GM12892 (cell line): ENCODE measurements around the gene PREX1.
A peak's percentile ranks its signal among the peaks of the same experiment; 100 is the strongest.

Experiments
- DNase-seq: peaks from one replicate; pipeline ENCODE4 v3.0.0; 2011; ENCODE audit not compliant: insufficient read length
- FAIRE-seq: peaks from 2 replicates; lab custom pipeline; 2011; peaks lifted over from hg19 to GRCh38; lab: Jason Lieb, UNC
- POLR2A ChIP-seq: IDR thresholded peaks from 2 replicates; pipeline ENCODE4 v1.6.1; 2011; ENCODE audit warnings: low read depth, low read length, control low read depth
- POLR2AphosphoS5 ChIP-seq: IDR thresholded peaks from 2 replicates; pipeline ENCODE4 v1.6.1; 2011; ENCODE audit warnings: low read depth, low read length, control low read depth
- TAF1 ChIP-seq: IDR thresholded peaks from 2 replicates; pipeline ENCODE4 v1.6.1; 2011; ENCODE audit warnings: low read depth, mild to moderate bottlenecking, control low read depth, low read length, borderline replicate concordance

The PREX1 gene

DNA sequence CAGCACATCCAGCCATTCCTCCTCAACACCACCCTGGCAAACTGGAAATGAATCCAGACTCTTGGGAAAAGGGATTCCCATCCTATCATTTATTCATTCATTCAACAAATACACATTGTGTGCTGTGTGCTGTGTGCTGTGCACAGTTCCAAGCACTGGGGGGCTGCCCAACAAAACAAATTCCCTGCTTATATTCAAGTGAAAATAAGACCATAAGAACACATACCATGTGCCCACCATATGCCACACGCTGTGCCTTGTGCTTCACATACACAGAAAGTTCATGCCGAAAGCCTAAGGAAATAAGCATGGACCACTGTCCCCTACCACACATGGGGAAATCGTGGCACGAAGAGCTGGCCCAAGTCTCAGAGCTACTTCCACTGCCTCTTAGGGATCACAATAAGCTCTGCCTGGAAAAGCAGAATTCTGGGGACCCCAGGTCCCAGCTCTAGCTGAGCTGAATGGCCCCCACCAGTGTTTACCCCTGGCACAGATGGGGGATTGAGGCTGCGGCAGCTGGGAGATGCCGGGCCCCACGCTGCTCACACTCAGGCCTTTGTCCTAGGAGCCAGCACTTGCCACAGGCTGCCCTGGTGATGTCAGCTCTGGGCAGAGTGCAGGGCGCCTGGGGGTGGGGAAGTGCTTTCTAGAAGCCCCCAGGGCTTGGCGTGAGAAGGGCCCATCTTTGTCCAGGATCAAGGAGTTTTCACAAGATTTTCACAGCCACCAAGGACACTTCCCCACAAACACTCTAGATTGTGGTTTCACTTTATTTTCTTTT, 99.6 kb downstream of the PREX1 start:
- FAIRE-seq (no peak), DNase-seq (no peak)
- no peak for TF ChIP-seq POLR2A
- TF ChIP-seq POLR2AphosphoS5 = no peak
- no peak for TF ChIP-seq TAF1

GRCh38 chr20:48727226-48727625, 100.6 kb downstream of the PREX1 start:
- no peak for DNase-seq
- TF ChIP-seq TAF1 (no peak), POLR2A (no peak), POLR2AphosphoS5 (no peak)
- no peak for FAIRE-seq

DNA sequence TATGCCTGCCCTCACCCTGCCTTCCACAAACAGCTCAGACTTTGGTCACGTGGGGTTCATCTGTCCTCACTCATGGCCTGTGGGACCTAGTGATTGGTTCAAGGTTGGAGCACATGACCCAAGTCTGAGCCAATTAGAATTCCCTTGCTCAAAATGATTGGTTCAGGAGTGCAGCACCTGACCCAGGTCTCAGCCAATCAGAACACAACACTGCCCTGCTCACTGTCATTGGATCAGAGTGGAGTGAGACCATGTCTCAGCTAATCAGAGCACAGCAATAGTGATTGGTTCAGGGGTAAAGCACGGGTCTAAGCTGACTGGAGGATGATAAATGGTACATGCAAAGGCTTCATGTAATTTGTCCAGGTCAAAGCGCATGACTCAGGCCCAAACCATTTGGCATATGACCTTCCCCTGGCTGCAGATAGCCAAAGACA, 102.2 kb downstream of the PREX1 start:
- DNase-seq (no peak), FAIRE-seq (no peak)
- no peak for TF ChIP-seq TAF1
- no peak for TF ChIP-seq POLR2AphosphoS5
- no peak for TF ChIP-seq POLR2A

GRCh38 chr20:48724891-48725554, 102.8 kb downstream of the PREX1 start:
- DNase-seq = no peak
- TF ChIP-seq POLR2AphosphoS5 = no peak
- TF ChIP-seq POLR2A = no peak
- no peak for TF ChIP-seq TAF1
- no peak for FAIRE-seq

DNA sequence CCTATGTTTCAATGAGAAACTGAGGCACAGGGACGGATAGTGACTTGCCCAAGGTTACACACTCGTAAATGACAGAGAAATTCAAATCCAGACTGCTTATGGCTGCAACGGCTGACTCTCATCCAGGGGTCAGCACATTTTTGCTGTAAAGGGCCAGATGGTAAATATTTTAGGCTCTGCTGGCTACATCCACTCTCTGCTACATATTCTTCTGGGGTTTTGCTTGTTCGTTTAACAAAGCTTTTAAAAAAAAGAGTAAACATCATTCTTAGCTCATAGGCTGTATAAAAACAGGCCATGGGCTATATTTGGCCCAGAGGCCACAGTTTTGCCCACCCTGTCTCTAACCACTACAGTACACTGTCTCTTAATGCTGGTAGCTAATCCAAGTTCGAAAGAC, 103.4 kb downstream of the PREX1 start:
- DNase-seq (no peak), FAIRE-seq (no peak)
- TF ChIP-seq POLR2AphosphoS5 = no peak
- no peak for TF ChIP-seq POLR2A
- no peak for TF ChIP-seq TAF1

DNA sequence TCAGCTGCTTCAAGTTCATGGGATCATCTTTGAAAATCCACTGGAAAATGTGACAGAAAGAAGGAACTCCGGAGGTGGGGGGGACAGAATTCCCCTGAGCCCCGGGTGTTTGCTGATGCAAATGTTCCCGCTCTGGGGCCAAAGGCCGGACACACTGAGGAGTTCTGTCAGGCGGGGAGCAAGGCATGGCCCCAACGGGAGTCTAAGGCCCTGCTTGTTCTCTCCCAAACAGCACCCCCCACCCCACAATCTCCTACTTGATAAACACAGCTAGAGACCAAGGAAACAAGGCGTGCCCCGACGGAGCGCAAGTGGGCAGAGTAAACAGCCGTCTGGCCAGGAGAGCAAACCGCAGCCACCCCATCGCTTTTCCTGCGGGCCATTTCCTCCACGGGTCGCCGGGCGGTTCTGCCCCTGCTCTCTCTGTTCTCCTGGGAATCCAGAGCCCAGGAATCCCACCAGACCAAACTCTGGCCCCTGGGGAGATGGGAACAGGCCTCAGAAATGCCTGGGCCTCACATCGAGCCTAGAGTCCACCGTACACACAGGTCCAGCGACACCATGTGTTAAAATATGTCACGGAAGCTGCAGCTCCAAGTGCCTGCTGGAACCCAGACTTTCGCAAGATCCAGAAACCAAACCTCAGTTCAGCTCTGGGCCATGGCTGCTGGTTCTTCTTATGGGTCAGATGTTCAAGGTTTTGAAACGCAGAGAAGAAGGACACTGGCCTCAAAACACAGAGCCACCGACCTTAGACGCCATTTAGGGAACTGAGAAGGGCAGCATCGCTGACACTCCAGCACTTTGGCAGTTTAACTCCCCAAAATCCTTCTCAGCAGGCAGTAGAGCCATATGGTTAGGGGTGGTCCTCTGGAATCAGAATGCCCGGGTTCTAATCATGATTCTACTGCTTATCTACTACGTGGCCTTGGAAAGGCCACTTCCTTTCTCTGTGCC, 104.2 kb downstream of the PREX1 start:
- FAIRE-seq = no peak
- TF ChIP-seq POLR2A = no peak
- no peak for TF ChIP-seq TAF1
- no peak for TF ChIP-seq POLR2AphosphoS5
- DNase-seq = no peak

DNA sequence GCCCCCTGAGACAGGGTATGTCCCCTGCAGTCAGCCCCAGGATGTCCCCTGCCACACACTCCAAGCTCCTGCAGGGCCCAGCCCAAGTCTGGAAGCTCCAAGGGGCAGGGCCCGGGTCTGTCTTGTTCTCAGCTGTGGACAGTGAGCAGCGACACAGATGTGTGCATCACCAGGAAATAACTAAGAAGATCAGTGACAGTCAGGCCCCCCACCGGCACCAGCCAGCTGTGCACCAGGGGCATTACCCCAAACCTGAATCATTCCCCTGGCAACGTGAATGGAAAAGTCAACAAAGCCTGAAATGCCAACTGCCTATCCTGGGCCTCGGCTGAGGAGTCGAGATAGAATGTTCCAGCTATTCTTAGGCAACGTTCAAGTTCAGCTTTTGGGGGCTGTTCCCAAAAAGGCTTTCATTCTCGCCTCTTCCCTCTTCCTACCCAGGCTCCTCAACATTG, 105.0 kb downstream of the PREX1 start:
- FAIRE-seq (no peak), DNase-seq (no peak)
- no peak for TF ChIP-seq POLR2AphosphoS5

DNA sequence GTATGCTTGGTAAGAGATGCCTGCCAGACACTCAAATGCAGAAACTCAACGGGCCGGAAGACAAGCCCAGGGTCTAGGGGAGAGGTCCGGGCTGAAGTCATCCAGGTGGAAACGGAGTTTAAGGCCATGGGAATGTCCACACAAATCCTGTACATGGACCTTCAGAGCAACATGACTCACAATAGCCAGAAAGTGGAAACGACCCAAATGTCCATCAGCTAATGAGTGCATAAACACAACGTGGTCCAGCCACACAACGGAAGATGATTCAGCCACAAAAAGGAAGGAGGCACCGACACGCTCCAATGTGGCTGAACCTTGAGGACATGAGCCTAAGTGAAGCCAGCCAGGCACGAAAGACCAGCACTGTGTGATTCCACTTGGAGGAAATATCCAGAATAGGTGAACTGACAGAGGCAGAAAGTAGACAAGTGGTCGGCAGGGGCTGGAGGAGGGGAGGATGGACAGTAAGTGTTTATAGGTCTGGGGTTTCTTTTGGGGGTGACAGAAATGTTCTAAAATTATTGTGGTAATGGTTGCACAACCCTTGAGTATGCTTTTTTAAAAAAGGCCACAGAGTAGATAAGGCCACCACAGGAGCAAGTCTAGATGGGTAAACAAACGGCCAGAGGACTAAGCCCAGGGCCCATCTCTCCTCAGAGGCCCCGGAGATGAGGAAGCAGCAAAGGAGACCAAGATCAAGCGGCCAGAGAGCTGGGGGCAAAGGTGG, 105.6 kb downstream of the PREX1 start:
- peak; percentile 94 for FAIRE-seq
- DNase-seq = no peak
- no peak for TF ChIP-seq POLR2A

- peak; percentile 82 for FAIRE-seq
- DNase-seq = no peak
- no peak for TF ChIP-seq POLR2AphosphoS5
- no peak for TF ChIP-seq TAF1
- no peak for TF ChIP-seq POLR2A
Observed at GRCh38 chr20:48721324-48722001, 106.3 kb downstream of the PREX1 start.

GRCh38 chr20:48720256-48720985, 107.4 kb downstream of the PREX1 start:
- FAIRE-seq = no peak

More at GRCh38 chr20:48720256-48720985, 107.4 kb downstream of the PREX1 start:
- DNase-seq = no peak
- TF ChIP-seq TAF1 (no peak), POLR2A (no peak), POLR2AphosphoS5 (no peak)
